Measurements from ENCODE around the gene ANTKMT. TPM values are rescaled to one million over a fixed set of nuclear protein-coding genes. Genes with fewer than 3 reads are reported as not detected.

ANTKMT gene
- total and polyA plus RNA-seq, 2 of the 8 experiments (the other 6 are each of a cell fraction or from before 2014, with no cell fraction given): 26.5 to 26.6 TPM

- TF ChIP-seq ATF3 (IDR thresholded peaks at IDR 0.05; ENCODE audit: insufficient read depth, low read depth, low read length): no peak
Measured at GRCh38 chr16:770411-770810, 49.5 kb downstream of the ANTKMT start (continued).

MicroRNAs encoded within 50 kb of the gene (microRNA counts, 767-probe panel; counts per million panel counts)
- 879 counts per million, percentile 95 among the panel's probes with 10 or more counts for microRNA hsa-miR-662

Small RNA genes lying within 50 kb of the gene (microRNA-seq; reads per million reads assigned to microRNA genes)
- gene MIR662 (ENCODE audit: borderline microRNAs expressed in 2 of 2, borderline number of aligned reads in 2 of 2, borderline replicate concordance in 1 of 2): 0 reads per million in 2 experiments

Small RNA genes lying within 50 kb of the gene (small RNA-seq; reads per million reads assigned to genes)
- not detected for gene MIR662 (ENCODE audit: insufficient read depth)

Other genes starting within 250 kb of the ANTKMT start
- 74.6 and 76.9 TPM in 2 replicates for gene CAPN15, start 193.4 kb upstream of the ANTKMT start, total RNA-seq (2021; fragmentation: NEBNext Ultra II Directional; extraction: Animal tissue kit (Norgen Biotek cat#: 25700))
- 38.9 and 68.4 TPM in 2 replicates for gene CAPN15, start 193.4 kb upstream of the ANTKMT start, polyA plus RNA-seq (2011; rRNA removed)
- gene PRR35, start 160.8 kb upstream of the ANTKMT start, total RNA-seq (2021; fragmentation: NEBNext Ultra II Directional; extraction: Animal tissue kit (Norgen Biotek cat#: 25700)): 0.50 and 0.61 TPM in 2 replicates
- 0.38 and 0.52 TPM in 2 replicates for gene PRR35, start 160.8 kb upstream of the ANTKMT start, polyA plus RNA-seq (2011; rRNA removed)
- 0.75 and 0.76 TPM in 2 replicates for gene NHLRC4, start 154.1 kb upstream of the ANTKMT start, total RNA-seq (2021; fragmentation: NEBNext Ultra II Directional; extraction: Animal tissue kit (Norgen Biotek cat#: 25700))
- 0.60 and 0.72 TPM in 2 replicates for gene NHLRC4, start 154.1 kb upstream of the ANTKMT start, polyA plus RNA-seq (2011; rRNA removed)
- 34.2 and 36.0 TPM in 2 replicates for gene PIGQ, start 151.2 kb upstream of the ANTKMT start, total RNA-seq (2021; fragmentation: NEBNext Ultra II Directional; extraction: Animal tissue kit (Norgen Biotek cat#: 25700))
- gene PIGQ, start 151.2 kb upstream of the ANTKMT start, polyA plus RNA-seq (2011; rRNA removed): 49.2 and 80.4 TPM in 2 replicates
- 15.6 and 17.8 TPM in 2 replicates for gene RAB40C, start 131.1 kb upstream of the ANTKMT start, total RNA-seq (2021; fragmentation: NEBNext Ultra II Directional; extraction: Animal tissue kit (Norgen Biotek cat#: 25700))
- gene RAB40C, start 131.1 kb upstream of the ANTKMT start, polyA plus RNA-seq (2011; rRNA removed): 13.9 and 18.6 TPM in 2 replicates
- gene WFIKKN1, start 90.2 kb upstream of the ANTKMT start, total RNA-seq (2021; fragmentation: NEBNext Ultra II Directional; extraction: Animal tissue kit (Norgen Biotek cat#: 25700)): 10.2 and 11.4 TPM in 2 replicates
- gene WFIKKN1, start 90.2 kb upstream of the ANTKMT start, polyA plus RNA-seq (2011; rRNA removed): 15.8 and 28.4 TPM in 2 replicates
- 100 and 108 TPM in 2 replicates for gene METTL26, start 84.8 kb upstream of the ANTKMT start, total RNA-seq (2021; fragmentation: NEBNext Ultra II Directional; extraction: Animal tissue kit (Norgen Biotek cat#: 25700))
- gene METTL26, start 84.8 kb upstream of the ANTKMT start, polyA plus RNA-seq (2011; rRNA removed): 186 and 203 TPM in 2 replicates
- 45.4 and 45.7 TPM in 2 replicates for gene MCRIP2, start 79.3 kb upstream of the ANTKMT start, total RNA-seq (2021; fragmentation: NEBNext Ultra II Directional; extraction: Animal tissue kit (Norgen Biotek cat#: 25700))
- 75.5 and 102 TPM in 2 replicates for gene MCRIP2, start 79.3 kb upstream of the ANTKMT start, polyA plus RNA-seq (2011; rRNA removed)
- 44.4 and 47.2 TPM in 2 replicates for gene WDR90, start 71.8 kb upstream of the ANTKMT start, total RNA-seq (2021; fragmentation: NEBNext Ultra II Directional; extraction: Animal tissue kit (Norgen Biotek cat#: 25700))
- 24.0 and 38.1 TPM in 2 replicates for gene WDR90, start 71.8 kb upstream of the ANTKMT start, polyA plus RNA-seq (2011; rRNA removed)
- gene RHOT2, start 53.0 kb upstream of the ANTKMT start, total RNA-seq (2021; fragmentation: NEBNext Ultra II Directional; extraction: Animal tissue kit (Norgen Biotek cat#: 25700)): 149 and 162 TPM in 2 replicates
- gene RHOT2, start 53.0 kb upstream of the ANTKMT start, polyA plus RNA-seq (2011; rRNA removed): 194 and 320 TPM in 2 replicates
- 4.0 TPM in 2 replicates for gene RHBDL1, start 45.5 kb upstream of the ANTKMT start, total RNA-seq (2021; fragmentation: NEBNext Ultra II Directional; extraction: Animal tissue kit (Norgen Biotek cat#: 25700))
- 8.1 and 14.0 TPM in 2 replicates for gene RHBDL1, start 45.5 kb upstream of the ANTKMT start, polyA plus RNA-seq (2011; rRNA removed)
- 87.3 and 89.9 TPM in 2 replicates for gene STUB1, start 40.7 kb upstream of the ANTKMT start, total RNA-seq (2021; fragmentation: NEBNext Ultra II Directional; extraction: Animal tissue kit (Norgen Biotek cat#: 25700))
- 103 and 151 TPM in 2 replicates for gene STUB1, start 40.7 kb upstream of the ANTKMT start, polyA plus RNA-seq (2011; rRNA removed)
- gene JMJD8, start 36.8 kb upstream of the ANTKMT start, total RNA-seq (2021; fragmentation: NEBNext Ultra II Directional; extraction: Animal tissue kit (Norgen Biotek cat#: 25700)): 46.4 and 49.0 TPM in 2 replicates
- 87.4 and 127 TPM in 2 replicates for gene JMJD8, start 36.8 kb upstream of the ANTKMT start, polyA plus RNA-seq (2011; rRNA removed)
- 17.7 and 21.1 TPM in 2 replicates for gene WDR24, start 30.7 kb upstream of the ANTKMT start, total RNA-seq (2021; fragmentation: NEBNext Ultra II Directional; extraction: Animal tissue kit (Norgen Biotek cat#: 25700))
- gene WDR24, start 30.7 kb upstream of the ANTKMT start, polyA plus RNA-seq (2011; rRNA removed): 15.1 and 26.0 TPM in 2 replicates
- 10.3 and 12.5 TPM in 2 replicates for gene FBXL16, start 15.3 kb upstream of the ANTKMT start, total RNA-seq (2021; fragmentation: NEBNext Ultra II Directional; extraction: Animal tissue kit (Norgen Biotek cat#: 25700))
- gene FBXL16, start 15.3 kb upstream of the ANTKMT start, polyA plus RNA-seq (2011; rRNA removed): 12.8 and 21.9 TPM in 2 replicates
- 18.7 and 19.1 TPM in 2 replicates for gene METRN, start 6.0 kb upstream of the ANTKMT start, total RNA-seq (2021; fragmentation: NEBNext Ultra II Directional; extraction: Animal tissue kit (Norgen Biotek cat#: 25700))
- gene METRN, start 6.0 kb upstream of the ANTKMT start, polyA plus RNA-seq (2011; rRNA removed): 25.8 and 43.4 TPM in 2 replicates
- gene CCDC78, start 5.3 kb downstream of the ANTKMT start, total RNA-seq (2021; fragmentation: NEBNext Ultra II Directional; extraction: Animal tissue kit (Norgen Biotek cat#: 25700)): 8.2 and 8.5 TPM in 2 replicates
- gene CCDC78, start 5.3 kb downstream of the ANTKMT start, polyA plus RNA-seq (2011; rRNA removed): 7.1 and 10.9 TPM in 2 replicates
- gene HAGHL, start 6.0 kb downstream of the ANTKMT start, total RNA-seq (2021; fragmentation: NEBNext Ultra II Directional; extraction: Animal tissue kit (Norgen Biotek cat#: 25700)): 23.1 and 26.6 TPM in 2 replicates
- gene HAGHL, start 6.0 kb downstream of the ANTKMT start, polyA plus RNA-seq (2011; rRNA removed): 26.9 and 41.5 TPM in 2 replicates
- gene CIAO3, start 19.9 kb downstream of the ANTKMT start, total RNA-seq (2021; fragmentation: NEBNext Ultra II Directional; extraction: Animal tissue kit (Norgen Biotek cat#: 25700)): 20.4 and 21.0 TPM in 2 replicates
- 20.0 and 29.6 TPM in 2 replicates for gene CIAO3, start 19.9 kb downstream of the ANTKMT start, polyA plus RNA-seq (2011; rRNA removed)
- 0.28 TPM in 1 of 2 replicates, not detected in the other for gene MSLN, start 39.6 kb downstream of the ANTKMT start, total RNA-seq (2021; fragmentation: NEBNext Ultra II Directional; extraction: Animal tissue kit (Norgen Biotek cat#: 25700))
- 0.31 and 0.50 TPM in 2 replicates for gene MSLN, start 39.6 kb downstream of the ANTKMT start, polyA plus RNA-seq (2011; rRNA removed)
- 32.2 and 32.7 TPM in 2 replicates for gene RPUSD1, start 67.2 kb downstream of the ANTKMT start, total RNA-seq (2021; fragmentation: NEBNext Ultra II Directional; extraction: Animal tissue kit (Norgen Biotek cat#: 25700))
- gene RPUSD1, start 67.2 kb downstream of the ANTKMT start, polyA plus RNA-seq (2011; rRNA removed): 61.8 and 81.8 TPM in 2 replicates
- gene CHTF18, start 67.5 kb downstream of the ANTKMT start, total RNA-seq (2021; fragmentation: NEBNext Ultra II Directional; extraction: Animal tissue kit (Norgen Biotek cat#: 25700)): 98.3 and 104 TPM in 2 replicates
- gene CHTF18, start 67.5 kb downstream of the ANTKMT start, polyA plus RNA-seq (2011; rRNA removed): 75.3 and 156 TPM in 2 replicates
- not detected in 2 replicates for gene GNG13, start 79.6 kb downstream of the ANTKMT start, total RNA-seq (2021; fragmentation: NEBNext Ultra II Directional; extraction: Animal tissue kit (Norgen Biotek cat#: 25700))
- not detected in 2 replicates for gene GNG13, start 79.6 kb downstream of the ANTKMT start, polyA plus RNA-seq (2011; rRNA removed)
- gene LMF1, start 249.8 kb downstream of the ANTKMT start, total RNA-seq (2021; fragmentation: NEBNext Ultra II Directional; extraction: Animal tissue kit (Norgen Biotek cat#: 25700)): 3.5 and 5.1 TPM in 2 replicates
- gene LMF1, start 249.8 kb downstream of the ANTKMT start, polyA plus RNA-seq (2011; rRNA removed): 9.0 and 9.1 TPM in 2 replicates